HG03520 (cell line): ENCODE measurements around the gene PRKAG2.

Source experiments
- ATAC-seq: cut with Tn5 transposase; IDR thresholded peaks from one replicate; pipeline ENCODE4 v1.9.1; 2021; ENCODE audit warnings: mild to moderate bottlenecking, moderate library complexity; ENCODE audit not compliant: unreplicated experiment

PRKAG2 gene

DNA sequence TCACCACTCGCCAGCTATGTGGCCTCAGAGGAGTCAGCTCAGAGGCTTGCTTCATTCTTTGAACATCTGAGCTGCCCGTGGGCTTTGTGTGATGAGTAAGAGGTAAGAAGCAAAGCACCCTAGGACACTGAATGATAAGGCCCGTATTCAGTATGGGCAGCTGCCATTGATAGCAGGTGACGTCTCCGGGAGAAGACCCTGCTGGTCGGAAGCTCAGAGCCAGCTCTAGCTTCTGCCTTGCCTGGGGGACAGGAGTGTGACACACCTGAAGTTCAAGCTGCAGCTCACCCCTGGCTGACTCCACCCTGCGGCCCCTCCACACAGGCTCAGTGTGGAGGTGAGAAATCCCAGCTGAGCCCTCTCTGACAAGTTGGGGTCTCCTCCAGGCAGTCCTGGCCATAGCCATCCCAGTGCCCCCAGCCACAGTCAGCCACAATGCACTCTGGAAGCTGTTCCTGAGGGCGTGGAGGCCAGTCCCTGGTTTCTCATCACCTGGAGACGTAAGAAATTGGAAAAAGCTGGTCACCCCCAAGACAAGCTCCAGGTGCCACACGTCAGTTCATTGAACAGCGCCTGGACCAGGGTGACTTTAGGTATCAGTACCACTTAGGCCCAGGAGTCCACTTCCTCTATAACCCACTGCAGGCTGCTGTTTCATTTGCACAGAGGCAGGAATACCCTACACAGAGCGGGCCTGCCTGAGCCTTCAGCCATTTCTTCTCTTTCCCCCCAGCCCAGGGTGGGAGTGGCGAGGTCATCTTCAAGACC lies 192.3 kb downstream of the PRKAG2 start:
- ATAC-seq: no peak

DNA sequence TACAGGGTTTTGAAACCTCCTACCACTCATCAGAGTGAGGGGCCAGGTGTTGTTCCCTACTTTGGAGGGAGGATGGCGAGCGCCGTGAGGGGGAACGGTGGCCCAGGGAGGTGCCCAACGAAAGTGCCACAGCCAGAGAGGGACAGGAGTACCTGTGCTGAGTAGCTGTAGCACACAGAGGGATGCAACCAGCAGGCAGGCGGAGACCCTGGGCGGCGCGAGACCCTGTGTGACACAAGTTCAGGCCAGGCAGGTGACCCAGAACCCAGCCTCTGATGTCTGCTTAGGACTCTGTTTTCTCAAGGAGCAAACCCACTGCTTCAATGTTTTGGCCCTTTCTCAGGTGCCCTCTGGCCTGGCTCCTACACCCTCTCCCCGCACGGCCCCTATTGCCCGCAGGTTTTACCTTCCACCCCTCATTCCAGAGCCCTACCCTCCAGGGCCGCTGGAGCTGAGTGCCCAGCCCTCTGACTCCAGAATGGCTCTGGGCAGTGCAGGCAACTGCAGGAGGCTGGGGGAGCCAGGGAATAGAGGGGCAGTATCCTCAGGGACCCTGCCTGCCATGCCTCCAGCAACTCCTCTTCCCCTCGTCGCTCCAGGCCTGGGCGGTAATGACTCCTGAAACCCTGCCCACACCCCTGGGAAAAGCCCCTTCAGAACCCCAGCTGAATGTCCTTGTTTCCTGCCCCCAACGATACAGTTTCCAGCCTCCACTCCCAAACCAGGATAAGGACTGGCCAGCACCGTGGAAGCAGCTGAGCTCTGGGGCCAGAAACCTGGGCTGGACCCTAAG lies 193.1 kb downstream of the PRKAG2 start:
- no peak for ATAC-seq

DNA sequence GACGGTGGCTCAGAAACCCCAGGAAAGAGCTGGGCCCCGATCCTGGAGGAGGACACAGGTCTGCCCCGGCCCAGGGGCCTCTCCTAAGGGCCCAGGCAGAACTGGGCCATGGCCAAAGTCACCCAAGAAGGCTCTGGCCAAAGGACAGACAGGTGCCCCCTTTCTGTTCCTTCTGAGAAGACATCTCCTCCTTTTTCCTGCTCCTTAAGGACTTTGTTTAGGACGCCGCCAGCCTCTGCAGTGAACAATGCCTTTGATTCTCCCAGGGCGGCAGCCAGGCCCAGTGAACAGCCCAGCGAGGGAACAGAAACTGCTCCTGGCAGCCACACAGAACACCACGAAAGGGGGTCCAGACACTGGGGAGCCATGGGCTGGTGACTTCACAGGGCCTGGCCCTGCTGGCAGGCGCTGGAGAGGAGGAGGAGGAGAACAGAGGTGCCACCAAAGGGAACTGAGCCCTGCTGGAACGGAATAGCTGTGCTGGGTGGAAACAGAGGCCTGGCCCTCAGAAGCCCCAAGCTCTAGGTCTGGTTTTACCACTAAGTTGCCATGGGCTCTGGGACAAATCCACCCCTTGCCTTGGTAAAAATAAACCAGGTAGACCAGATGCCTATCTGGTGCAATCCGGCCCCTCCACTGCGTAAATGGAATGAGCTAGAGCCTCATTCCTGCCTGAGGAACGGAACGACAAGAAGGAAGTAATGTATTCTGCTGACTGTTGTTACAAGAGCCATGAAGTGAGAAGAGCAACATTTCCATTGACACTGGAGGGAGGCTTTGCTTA lies 193.9 kb downstream of the PRKAG2 start:
- no peak for ATAC-seq

DNA sequence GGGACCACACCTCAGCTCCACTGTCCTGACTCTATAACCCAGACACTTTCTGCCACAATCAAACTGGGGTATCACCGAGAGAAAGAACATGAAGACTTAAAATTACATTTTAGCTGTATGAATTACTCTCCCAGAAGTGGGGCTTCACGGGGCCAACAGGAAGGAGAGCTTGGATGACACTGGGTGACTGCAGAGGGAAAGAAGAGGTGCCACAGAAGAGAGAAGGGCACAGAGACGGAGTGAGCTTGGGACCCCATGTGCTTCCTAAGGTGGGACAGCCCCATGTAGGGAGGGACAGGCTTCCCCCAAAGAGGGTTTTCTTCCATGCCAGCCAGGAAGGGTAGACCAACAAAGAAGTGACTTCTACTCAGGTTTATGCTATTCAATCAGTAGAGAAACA lies 195.2 kb downstream of the PRKAG2 start:
- ATAC-seq: no peak

DNA sequence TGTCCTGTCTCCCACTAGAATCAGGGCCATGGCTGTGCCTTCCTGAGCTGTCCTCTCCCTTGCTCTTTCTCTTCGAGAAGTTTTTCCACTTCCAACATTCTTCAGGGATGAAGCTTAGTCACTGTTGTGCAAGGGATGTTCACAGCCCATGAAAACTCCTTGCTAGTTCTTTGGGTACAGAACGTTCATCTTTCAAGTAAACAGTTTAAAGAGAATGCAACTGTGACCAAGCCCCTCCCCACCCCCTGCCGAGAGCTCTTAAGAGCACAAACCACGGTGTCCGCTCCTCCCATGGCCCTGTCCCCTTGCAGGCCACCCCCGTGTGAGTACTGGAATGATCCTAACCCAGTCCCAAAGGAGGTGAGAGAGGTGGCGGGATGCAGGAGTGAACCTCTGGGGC lies 196.1 kb downstream of the PRKAG2 start:
- no peak for ATAC-seq

DNA sequence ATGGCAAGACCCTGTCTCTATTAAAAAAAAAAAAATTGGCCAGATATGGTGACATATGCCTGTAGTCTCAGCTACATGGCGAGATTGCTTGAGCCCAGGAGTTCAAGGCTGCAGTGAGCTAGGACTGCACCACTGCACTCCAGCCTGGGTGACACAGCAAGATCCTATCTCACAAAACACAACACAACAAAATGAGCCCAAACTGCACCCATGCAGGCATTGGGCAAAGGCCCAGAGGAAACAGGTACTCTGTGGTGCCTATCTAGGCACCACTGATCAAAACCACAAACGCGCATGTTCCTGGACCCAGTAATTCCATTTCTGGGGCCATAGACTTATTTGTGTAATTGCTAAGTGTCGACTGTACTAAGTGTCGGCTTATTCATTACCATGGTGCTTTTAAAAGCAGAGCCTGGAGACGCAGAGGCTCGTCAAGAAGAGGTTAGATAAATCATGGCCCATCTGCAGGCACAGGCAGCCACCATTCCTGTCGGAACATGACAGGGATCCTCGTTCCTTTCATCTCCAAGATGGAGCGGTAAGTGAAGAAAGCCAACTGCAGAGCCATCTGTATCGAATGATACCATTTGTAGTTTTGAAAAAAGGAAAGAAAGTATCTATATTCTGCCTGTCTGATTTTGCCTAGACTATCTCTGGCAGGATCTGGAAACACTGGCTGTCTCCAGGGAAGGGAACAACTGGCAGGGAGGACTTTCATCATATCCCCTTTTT lies 196.9 kb downstream of the PRKAG2 start:
- ATAC-seq: no peak

DNA sequence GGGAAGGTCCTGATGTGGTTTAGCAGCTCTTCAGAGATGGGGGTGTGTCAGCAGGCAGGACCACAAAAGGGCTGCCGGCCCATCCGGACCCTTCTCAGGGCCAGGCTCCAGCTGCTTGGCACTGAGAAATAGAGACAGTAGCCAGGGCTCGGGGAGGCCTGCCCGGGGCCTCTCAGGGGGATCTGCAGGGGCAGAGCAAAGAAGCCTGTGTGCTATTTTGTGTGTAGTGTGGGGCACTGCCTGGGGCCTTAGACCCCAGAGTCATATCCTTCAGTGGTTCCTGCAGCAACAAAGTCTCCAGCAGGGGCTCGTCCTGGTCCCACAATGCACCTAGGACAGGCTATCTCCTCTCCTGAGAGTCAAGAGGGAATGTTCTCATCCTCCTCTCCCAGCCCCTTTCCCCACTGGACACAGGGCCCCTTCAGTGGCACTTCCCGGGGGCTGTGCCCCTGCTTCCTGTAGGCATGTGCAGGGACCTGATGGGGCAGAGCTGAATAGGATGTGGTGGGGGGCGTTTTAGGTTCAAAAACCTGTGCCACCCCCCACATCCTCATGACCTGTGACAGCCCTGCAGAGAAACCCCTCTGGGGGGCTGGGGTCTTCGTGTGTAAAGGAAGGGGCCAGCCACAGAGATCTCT lies 197.7 kb downstream of the PRKAG2 start:
- no peak for ATAC-seq

DNA sequence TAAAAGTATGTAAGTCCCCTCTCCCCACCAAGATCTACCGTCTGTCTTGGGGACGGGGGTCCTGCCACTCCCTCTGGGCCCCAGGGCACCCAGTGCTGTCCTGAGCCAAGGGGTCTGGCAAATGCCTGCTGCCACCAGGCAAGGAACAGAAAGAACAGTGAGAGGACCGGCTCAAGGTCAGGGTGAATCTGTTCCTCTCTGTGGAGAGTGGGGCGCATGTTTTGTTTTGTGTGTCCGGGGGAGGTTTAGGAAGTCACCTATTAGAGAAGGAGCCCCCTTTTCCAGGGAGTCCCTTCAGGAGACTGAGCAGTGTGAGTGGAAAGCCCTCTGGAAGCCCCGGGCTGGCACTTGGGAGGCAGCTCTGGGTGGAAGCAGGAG lies 198.7 kb downstream of the PRKAG2 start:
- no peak for ATAC-seq

DNA sequence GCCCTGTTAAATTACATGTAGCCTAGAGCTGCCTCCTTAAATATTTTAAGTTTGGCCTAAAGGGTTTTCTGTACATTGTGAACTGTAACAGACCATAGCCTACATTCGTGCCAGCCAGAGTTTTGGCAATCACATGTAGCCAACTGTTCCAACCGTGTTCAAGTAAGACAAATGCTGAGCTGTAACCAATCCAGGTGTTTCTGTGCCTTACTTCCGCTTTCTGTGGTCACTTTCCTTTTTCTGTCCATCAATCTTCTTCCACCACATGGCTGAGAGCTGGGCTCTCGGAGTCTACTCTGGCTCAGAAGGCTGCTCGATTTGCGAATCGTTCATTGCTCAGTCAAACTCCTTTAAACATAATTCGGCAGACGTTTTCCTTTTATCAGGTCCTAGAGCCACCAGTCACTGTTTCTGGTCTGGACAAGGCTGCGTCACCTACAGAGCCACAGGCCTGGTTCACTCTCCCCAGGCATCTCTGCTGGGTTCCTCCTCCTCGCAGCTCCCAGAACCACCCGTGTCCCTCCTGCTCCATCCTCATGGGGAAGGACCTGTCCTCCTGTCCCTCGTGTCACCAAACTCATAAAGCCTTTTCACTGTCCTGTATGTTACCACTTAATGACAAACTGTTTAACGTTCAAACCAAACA lies 199.2 kb downstream of the PRKAG2 start:
- ATAC-seq: no peak

DNA sequence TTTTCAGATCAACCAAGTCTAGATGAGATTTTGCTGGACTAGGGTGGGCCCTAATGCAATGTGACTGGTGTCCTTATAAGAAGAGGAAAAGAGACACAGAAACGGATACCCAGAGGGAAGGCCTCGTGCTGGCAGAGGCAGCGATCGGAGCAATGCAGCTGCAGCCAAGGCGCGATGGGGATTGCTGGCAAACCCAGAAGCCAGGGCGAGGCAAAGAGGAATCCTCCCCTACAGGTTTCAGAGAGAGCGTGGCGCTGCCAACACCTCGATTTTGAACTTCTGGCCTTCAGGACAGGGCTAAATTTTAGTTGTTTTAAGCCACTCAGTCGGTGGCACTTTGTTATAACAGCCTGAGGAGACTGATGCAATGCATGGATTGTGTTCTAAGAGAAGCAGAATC lies 200.2 kb downstream of the PRKAG2 start:
- no peak for ATAC-seq

DNA sequence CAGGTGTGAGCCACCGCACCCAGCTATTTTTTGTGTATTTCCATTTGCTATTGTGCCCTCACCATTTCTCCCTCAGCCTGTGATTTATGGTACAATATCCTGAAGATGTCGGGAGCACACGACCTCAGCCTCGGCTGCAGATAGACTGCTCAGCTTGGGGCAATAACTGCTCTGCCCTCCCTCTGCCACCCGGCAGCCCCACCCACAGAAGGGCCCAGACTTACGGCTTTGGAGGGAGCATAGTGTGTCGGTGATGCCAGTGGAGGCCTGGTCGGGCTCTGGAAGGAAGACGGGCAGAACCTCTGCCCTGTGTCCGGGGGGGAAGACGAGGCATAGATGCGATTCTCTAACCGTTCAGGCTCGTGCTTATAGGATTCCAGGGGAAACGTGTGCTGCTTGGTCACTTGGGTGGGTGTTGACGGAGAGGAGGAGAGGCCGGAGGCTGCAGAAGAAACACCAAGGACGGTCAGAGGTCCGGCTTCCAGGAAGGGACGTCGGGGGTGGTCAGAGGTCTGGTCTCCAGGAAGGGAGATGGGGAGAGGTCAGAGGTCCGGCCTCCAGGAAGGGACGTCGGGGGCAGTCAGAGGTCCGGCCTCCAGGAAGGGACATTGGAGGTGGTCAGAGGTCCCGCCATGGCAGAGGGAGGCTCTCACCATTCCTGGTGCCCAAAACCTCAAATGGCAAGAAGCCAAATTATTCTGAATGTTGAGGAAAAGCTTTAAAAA lies 201.6 kb downstream of the PRKAG2 start:
- no peak for ATAC-seq

DNA sequence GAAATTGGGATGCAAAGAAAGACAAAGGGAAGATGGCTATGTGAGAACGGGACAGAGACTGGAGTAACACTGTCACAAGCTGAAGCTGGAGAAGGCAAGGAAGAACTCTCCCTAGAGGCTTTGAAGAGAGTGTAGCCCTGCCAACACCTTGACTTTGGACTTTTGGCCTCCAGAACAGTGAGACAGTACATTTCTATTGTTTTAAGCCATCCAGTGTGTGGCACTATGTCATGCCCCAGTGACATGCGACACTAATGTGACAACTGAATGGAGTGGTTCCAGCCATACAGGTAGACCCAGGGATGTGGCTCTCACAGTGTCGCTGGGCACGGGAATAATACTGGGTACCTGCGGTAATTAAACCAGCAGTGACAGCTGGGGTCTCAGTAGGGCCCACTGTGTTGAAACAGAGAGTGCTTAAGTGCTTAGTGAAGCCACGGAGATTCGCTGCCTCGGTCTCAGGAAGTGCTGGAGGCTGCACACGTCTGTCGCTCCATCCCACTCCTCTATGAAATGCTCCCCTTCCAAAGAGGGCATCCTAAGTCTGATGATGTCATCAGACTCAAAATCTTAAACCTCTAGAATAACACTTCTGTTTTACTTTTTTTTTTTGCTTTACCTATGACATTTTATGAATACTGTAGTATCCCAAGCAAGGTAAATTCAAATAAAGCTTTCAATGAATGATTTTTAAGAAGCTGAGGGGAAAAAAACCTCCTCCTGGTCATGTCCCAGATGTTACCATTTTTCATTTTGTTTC lies 202.6 kb downstream of the PRKAG2 start:
- ATAC-seq: no peak

DNA sequence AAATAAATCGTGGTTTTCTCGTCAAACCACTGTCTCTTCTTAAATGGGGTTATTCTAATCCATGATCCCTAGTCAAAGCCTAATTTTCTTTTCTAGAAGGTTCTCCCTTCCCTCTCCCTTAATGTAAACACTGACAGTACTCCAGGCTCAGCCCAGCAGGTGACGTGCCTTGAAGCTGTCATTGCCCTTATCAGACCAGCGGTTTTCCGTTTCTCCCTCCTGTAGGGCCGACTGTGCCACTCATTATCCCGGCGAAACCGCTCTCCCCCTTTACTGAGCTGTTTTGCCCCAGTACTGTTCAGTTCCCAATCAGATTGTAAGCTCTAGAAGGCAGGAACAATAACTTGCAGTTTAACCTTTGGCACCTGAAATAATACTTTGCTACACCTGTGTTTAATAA lies 203.7 kb downstream of the PRKAG2 start:
- ATAC-seq: no peak

DNA sequence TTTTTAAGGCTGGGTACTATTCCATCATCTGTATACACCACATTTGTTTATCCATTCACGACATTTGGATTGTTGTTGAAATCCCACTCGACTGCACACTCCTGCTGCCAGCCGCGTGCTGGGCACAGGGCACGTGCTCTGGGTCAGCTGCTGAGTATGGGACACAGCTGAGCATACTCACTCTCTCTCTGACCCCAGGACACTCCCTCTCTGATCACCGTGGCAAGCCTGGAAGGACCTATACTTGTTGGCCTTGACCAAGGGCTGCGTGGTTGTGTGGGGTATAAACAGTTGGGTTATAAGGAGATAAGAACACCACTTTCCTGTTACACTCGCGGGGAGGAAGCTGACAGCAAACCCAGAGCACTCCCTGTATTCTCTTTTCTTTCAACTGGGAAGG lies 204.2 kb downstream of the PRKAG2 start:
- no peak for ATAC-seq

DNA sequence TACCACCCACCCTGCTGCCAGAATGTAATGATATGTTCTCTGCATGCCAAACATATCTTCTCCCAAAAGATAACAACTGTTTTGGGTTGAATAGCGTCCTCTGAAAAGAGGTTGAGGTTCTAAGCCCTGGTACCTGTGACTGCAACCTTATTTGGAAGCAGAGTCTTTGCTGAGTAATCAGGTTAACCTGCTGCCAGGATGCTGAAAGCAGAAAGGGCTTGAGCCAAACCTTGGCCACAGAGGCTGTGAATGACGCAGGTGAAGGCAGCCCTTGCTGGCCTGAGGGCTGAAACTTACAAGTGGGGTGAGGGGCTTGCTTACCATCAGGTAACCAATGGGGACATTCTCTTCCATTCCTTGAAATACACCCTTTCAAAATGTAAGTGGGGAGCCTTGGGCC lies 205.4 kb downstream of the PRKAG2 start:
- ATAC-seq: no peak

DNA sequence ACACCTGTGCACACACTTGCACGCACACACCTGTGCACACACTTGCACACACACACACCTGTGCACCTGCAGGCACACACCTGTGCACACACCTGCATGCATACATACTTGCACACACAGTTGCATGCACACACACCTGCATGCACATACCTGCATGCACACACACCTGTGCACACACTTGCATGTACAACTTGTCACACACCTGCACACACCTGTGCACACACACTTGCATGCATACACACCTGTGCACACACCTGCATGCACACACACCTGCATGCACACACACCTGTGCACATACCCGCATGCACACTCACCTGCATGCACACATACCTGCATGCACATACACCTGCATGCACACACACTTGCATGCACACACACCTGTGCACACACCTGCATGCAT lies 207.2 kb downstream of the PRKAG2 start:
- ATAC-seq: no peak

DNA sequence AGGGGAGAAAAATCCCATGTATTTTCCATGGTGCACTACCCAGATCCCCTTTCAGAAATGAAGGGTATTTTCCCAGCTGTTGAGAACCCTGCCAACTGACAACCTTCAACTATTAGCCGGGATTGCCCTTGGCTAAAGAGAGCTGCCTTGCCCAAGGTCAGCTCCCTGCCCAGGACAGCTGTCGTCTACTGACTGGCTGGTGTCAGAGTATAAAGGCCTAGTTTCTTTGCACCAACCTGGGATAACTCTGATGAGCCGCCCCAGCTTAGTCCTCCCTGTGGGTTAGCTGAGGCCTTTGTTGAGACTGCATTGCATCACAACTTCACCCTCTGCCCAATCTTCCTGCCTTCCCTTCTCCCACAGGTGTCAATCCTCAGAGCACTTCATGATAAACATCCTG lies 210.0 kb downstream of the PRKAG2 start:
- no peak for ATAC-seq

DNA sequence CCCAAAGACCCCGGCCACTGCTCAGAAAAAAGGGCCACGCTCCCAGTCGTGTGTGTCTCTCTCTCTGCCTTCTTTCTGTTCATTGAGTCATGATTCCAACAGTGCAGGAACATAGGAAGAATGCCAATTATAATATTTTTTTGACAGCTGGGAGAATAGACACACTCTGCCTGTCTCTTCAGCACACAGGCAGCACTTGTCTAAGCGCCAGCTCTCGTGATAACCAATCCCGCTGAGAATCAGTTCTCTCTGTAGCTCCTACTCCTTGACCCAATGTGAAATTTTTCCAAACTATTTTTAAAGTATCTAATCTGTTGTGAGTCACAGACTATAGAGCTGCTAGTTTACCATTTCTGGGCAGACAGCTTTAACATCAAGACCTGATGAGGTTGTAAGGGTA lies 211.5 kb downstream of the PRKAG2 start:
- no peak for ATAC-seq

DNA sequence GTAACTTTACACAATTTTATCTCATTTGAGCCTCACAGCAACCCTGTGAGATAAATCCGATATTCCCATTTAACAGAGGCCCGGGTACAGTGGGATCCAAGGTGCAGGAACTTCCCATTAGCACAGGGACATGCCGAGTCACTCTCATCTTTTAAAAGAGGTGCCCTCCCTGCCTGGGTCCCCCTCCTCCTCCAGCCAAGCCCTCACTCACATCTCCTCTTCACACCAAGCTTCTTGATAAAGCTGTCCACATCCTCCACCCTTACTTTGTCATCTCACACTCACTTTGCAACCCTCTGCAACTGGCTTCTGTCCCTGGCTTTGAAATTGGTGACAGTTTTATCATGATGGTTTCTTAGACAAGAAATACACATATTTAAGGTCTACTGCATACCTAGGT lies 212.6 kb downstream of the PRKAG2 start:
- no peak for ATAC-seq
